Mesenchymal stem cell (in vitro differentiated cells and primary cell): Measurements from ENCODE around the gene CLEC16A.

Source experiments
- DNase-seq: peaks from one replicate; pipeline ENCODE4 v3.0.0-alpha.2; 2013
- H2AFZ ChIP-seq: one replicate; pipeline ENCODE4 v1.6.1; 2013; ENCODE audit warnings: low read depth, mild to moderate bottlenecking, control low read depth, inconsistent platforms, low read length, moderate library complexity
- H2AK5ac ChIP-seq: 2 replicates; pipeline ENCODE4 v1.6.1; 2013; ENCODE audit warnings: low read length, moderate library complexity, mild to moderate bottlenecking, inconsistent platforms; ENCODE audit not compliant: severe bottlenecking
- H2BK120ac ChIP-seq: one replicate; pipeline ENCODE4 v1.6.1; 2013; ENCODE audit warnings: low read depth, mild to moderate bottlenecking, inconsistent platforms, low read length, moderate library complexity
- H2BK12ac ChIP-seq, 2 experiments: one replicate each; pipeline ENCODE4 v1.6.1; 2013; ENCODE audit warnings: inconsistent platforms in 2 of 2, low read length in 2 of 2, mild to moderate bottlenecking in 2 of 2, moderate library complexity in 2 of 2, control low read depth in 1 of 2
- H2BK15ac ChIP-seq: one replicate; pipeline ENCODE4 v1.6.1; 2013; ENCODE audit warnings: mild to moderate bottlenecking, low read depth, inconsistent platforms; ENCODE audit not compliant: poor library complexity, severe bottlenecking
- H2BK5ac ChIP-seq: 2 replicates; pipeline ENCODE4 v1.6.1; 2013; ENCODE audit warnings: low read depth, mild to moderate bottlenecking, low read length, control low read depth, inconsistent platforms; ENCODE audit not compliant: poor library complexity, severe bottlenecking
- H3K14ac ChIP-seq, 2 experiments: one replicate each; pipeline ENCODE4 v1.6.1; 2013; ENCODE audit warnings: inconsistent platforms in 2 of 2, low read length in 2 of 2, control low read depth in 1 of 2, mild to moderate bottlenecking in 1 of 2, moderate library complexity in 1 of 2
- H3K18ac ChIP-seq, 2 experiments: one replicate each; pipeline ENCODE4 v1.6.1; 2013; ENCODE audit warnings: inconsistent platforms in 2 of 2, low read length in 2 of 2, control low read depth in 1 of 2, low read depth in 1 of 2, mild to moderate bottlenecking in 1 of 2
- H3K23ac ChIP-seq, 2 experiments: one replicate each; pipeline ENCODE4 v1.6.1; 2013; ENCODE audit warnings: inconsistent platforms in 2 of 2, low read length in 2 of 2, mild to moderate bottlenecking in 2 of 2, moderate library complexity in 2 of 2, control low read depth in 1 of 2
- H3K27ac ChIP-seq: 2 replicates; pipeline ENCODE4 v1.5.1; 2013; ENCODE audit warnings: mild to moderate bottlenecking, moderate library complexity, low read length, control low read depth, inconsistent platforms; ENCODE audit not compliant: poor library complexity, severe bottlenecking
- H3K27me3 ChIP-seq, 2 experiments: 2 replicates each; pipeline versions ENCODE4 v1.6.1 to v1.7.0; 2013; ENCODE audit warnings: low read length in 2 of 2, mild to moderate bottlenecking in 2 of 2, moderate library complexity in 2 of 2, control low read depth in 1 of 2, inconsistent platforms in 1 of 2; ENCODE audit not compliant: control insufficient read depth in 1 of 2, insufficient read depth in 1 of 2
- H3K36me3 ChIP-seq, 2 experiments: 2 replicates each; pipeline versions ENCODE4 v1.6.1 to v1.7.0; 2013; ENCODE audit warnings: low read length in 2 of 2, control low read depth in 1 of 2, inconsistent platforms in 1 of 2, low read depth in 1 of 2, mild to moderate bottlenecking in 1 of 2; ENCODE audit not compliant: insufficient read depth in 2 of 2, control insufficient read depth in 1 of 2
- H3K4ac ChIP-seq, 2 experiments: one replicate each; pipeline ENCODE4 v1.6.1; 2013; ENCODE audit warnings: inconsistent platforms in 2 of 2, low read length in 2 of 2, mild to moderate bottlenecking in 2 of 2, moderate library complexity in 2 of 2, control low read depth in 1 of 2, low read depth in 1 of 2
- H3K4me1 ChIP-seq: 2 replicates; pipeline ENCODE4 v1.6.1; 2013; ENCODE audit warnings: low read depth, low read length, control low read depth; ENCODE audit not compliant: control insufficient read depth, insufficient read depth
- H3K4me2 ChIP-seq: 2 replicates; pipeline ENCODE4 v1.6.1; 2013; ENCODE audit warnings: low read length, mild to moderate bottlenecking, inconsistent platforms; ENCODE audit not compliant: poor library complexity, severe bottlenecking
- H3K4me3 ChIP-seq, 2 experiments: 2 replicates each; pipeline versions ENCODE4 v1.5.1 to v1.7.0; 2013; ENCODE audit warnings: low read length in 2 of 2, mild to moderate bottlenecking in 2 of 2, control low read depth in 1 of 2, low read depth in 1 of 2; ENCODE audit not compliant: insufficient read depth in 1 of 2
- H3K79me1 ChIP-seq: replicated peaks from 2 replicates; pipeline ENCODE4 v1.6.1; 2013; ENCODE audit warnings: mild to moderate bottlenecking, control low read depth, low read length, inconsistent platforms; ENCODE audit not compliant: poor library complexity, severe bottlenecking
- H3K9ac ChIP-seq: 2 replicates; pipeline ENCODE4 v1.7.0; 2013; ENCODE audit warnings: mild to moderate bottlenecking, low read length, moderate library complexity
- H3K9me3 ChIP-seq: 2 replicates; pipeline ENCODE4 v1.7.0; 2013; ENCODE audit warnings: mild to moderate bottlenecking, low read length; ENCODE audit not compliant: control insufficient read depth
- H4K8ac ChIP-seq: one replicate; pipeline ENCODE4 v1.6.1; 2013; ENCODE audit warnings: inconsistent platforms, mild to moderate bottlenecking, low read length, moderate library complexity
- H4K91ac ChIP-seq: one replicate; pipeline ENCODE4 v1.6.1; 2013; ENCODE audit warnings: mild to moderate bottlenecking, low read length, inconsistent platforms
- WGBS: methylation state at CpG from one replicate; pipeline ENCODE4 v1.1.7; 2013; ENCODE audit warnings: mixed read lengths; 5-methylcytosine and 5-hydroxymethylcytosine counted together

The CLEC16A gene

GRCh38 chr16:11004973-11005610, 60.7 kb downstream of the CLEC16A start:
- peak overlapping the region in 1 of 2 experiments; percentile 24 for H3K4ac ChIP-seq
- peak overlapping the region; percentile 74 for H3K9ac ChIP-seq
- peaks cover 9 to 28% of the 10 kb centered on the region in 2 experiments for H3K36me3 ChIP-seq
- H2BK5ac ChIP-seq: no peak overlapping the region
- no peak overlapping the region for H4K8ac ChIP-seq
- H3K23ac ChIP-seq: no peak overlapping the region
- H3K4me3 ChIP-seq: peak overlapping the region in 1 of 2 experiments; percentile 14
- no peak overlapping the region for H2AK5ac ChIP-seq
- peaks cover 30% of the 10 kb centered on the region for H3K79me1 ChIP-seq
- H2BK12ac ChIP-seq: peak overlapping the region in 1 of 2 experiments; percentile 14
- no peaks in the 10 kb centered on the region for H3K27me3 ChIP-seq
- no peak overlapping the region for H2BK15ac ChIP-seq
- H2AFZ ChIP-seq: peak overlapping the region; percentile 19
- peaks cover 7% of the 10 kb centered on the region for H3K4me1 ChIP-seq
- H3K4me2 ChIP-seq: no peak overlapping the region
- no peak for DNase-seq
- H3K18ac ChIP-seq: no peak overlapping the region
- no peak overlapping the region for H2BK120ac ChIP-seq
- no peak overlapping the region for H4K91ac ChIP-seq
- no peak overlapping the region for H3K14ac ChIP-seq
- WGBS: 70% methylated on average over 5 of the region's 5 CpGs
- H3K27ac ChIP-seq: no peak overlapping the region
- no peaks in the 10 kb centered on the region for H3K9me3 ChIP-seq

GRCh38 chr16:11005611-11005975, 61.2 kb downstream of the CLEC16A start:
- no peak overlapping the region for H2BK15ac ChIP-seq
- H3K4me2 ChIP-seq: no peak overlapping the region
- H3K4ac ChIP-seq: no peak overlapping the region
- no peak overlapping the region for H2AFZ ChIP-seq
- no peak overlapping the region for H3K18ac ChIP-seq
- H3K79me1 ChIP-seq: peaks cover 30% of the 10 kb centered on the region
- peaks cover 7% of the 10 kb centered on the region for H3K4me1 ChIP-seq
- H3K14ac ChIP-seq: no peak overlapping the region
- peak overlapping the region; percentile 74 for H3K9ac ChIP-seq
- H3K27me3 ChIP-seq: no peaks in the 10 kb centered on the region
- no peak overlapping the region for H2BK12ac ChIP-seq
- no peak overlapping the region for H3K23ac ChIP-seq
- H4K91ac ChIP-seq: no peak overlapping the region
- no peak overlapping the region for H3K27ac ChIP-seq
- no peak overlapping the region for H4K8ac ChIP-seq
- 39% methylated on average over 4 of the region's 4 CpGs for WGBS
- H2BK5ac ChIP-seq: no peak overlapping the region
- H3K36me3 ChIP-seq: peaks cover 9 to 28% of the 10 kb centered on the region in 2 experiments
- H2BK120ac ChIP-seq: no peak overlapping the region
- DNase-seq: peak; percentile 39
- H3K9me3 ChIP-seq: no peaks in the 10 kb centered on the region
- no peak overlapping the region for H2AK5ac ChIP-seq
- no peak overlapping the region for H3K4me3 ChIP-seq

- no peak for DNase-seq
- no peak overlapping the region for H3K14ac ChIP-seq
- H2BK120ac ChIP-seq: no peak overlapping the region
- H4K91ac ChIP-seq: no peak overlapping the region
- H3K36me3 ChIP-seq: peaks cover 9 to 28% of the 10 kb centered on the region in 2 experiments
- H3K9me3 ChIP-seq: no peaks in the 10 kb centered on the region
- H4K8ac ChIP-seq: no peak overlapping the region
- H3K4me2 ChIP-seq: no peak overlapping the region
- H3K4me3 ChIP-seq: no peak overlapping the region
- peaks cover 30% of the 10 kb centered on the region for H3K79me1 ChIP-seq
- H3K27me3 ChIP-seq: no peaks in the 10 kb centered on the region
- H2AK5ac ChIP-seq: no peak overlapping the region
- H3K18ac ChIP-seq: no peak overlapping the region
- no peak overlapping the region for H2AFZ ChIP-seq
- H3K4ac ChIP-seq: no peak overlapping the region
- H3K9ac ChIP-seq: no peak overlapping the region
- no peak overlapping the region for H2BK15ac ChIP-seq
- WGBS: 94% methylated on average over 2 of the region's 2 CpGs
- no peak overlapping the region for H2BK5ac ChIP-seq
- H3K23ac ChIP-seq: no peak overlapping the region
- H3K4me1 ChIP-seq: peaks cover 7% of the 10 kb centered on the region
- H2BK12ac ChIP-seq: no peak overlapping the region
- no peak overlapping the region for H3K27ac ChIP-seq
Measured at GRCh38 chr16:11006656-11007055, 62.3 kb downstream of the CLEC16A start.

GRCh38 chr16:11007714-11008280, 63.4 kb downstream of the CLEC16A start:
- Histone ChIP-seq H3K4me3 (no peak overlapping the region), H2AFZ (no peak overlapping the region), H3K14ac (no peak overlapping the region), H3K23ac (no peak overlapping the region), H4K91ac (no peak overlapping the region), H3K36me3 (peaks cover 9 to 27% of the 10 kb centered on the region in 2 experiments), H2AK5ac (no peak overlapping the region), H3K79me1 (peaks cover 28% of the 10 kb centered on the region), H4K8ac (no peak overlapping the region), H3K18ac (no peak overlapping the region), H3K4me1 (peaks cover 7% of the 10 kb centered on the region), H2BK120ac (no peak overlapping the region), H2BK12ac (no peak overlapping the region), H3K9ac (no peak overlapping the region), H3K9me3 (no peaks in the 10 kb centered on the region), H3K27me3 (no peaks in the 10 kb centered on the region), H3K27ac (no peak overlapping the region), H2BK5ac (no peak overlapping the region), H3K4me2 (no peak overlapping the region), H2BK15ac (no peak overlapping the region), H3K4ac (peak overlapping the region in 1 of 2 experiments; percentile 9)
- 89% methylated on average over 6 of the region's 7 CpGs for WGBS
- DNase-seq: no peak
